Mucosa of gallbladder (tissue), 1 donor: Measurements from ENCODE around the gene FATE1. TPM values are rescaled to one million over a fixed set of nuclear protein-coding genes. Genes with fewer than 3 reads are reported as not detected.
"Not testable (repeated sequence)": the region's sequence is repeated elsewhere in the genome, so short reads cannot be mapped to it uniquely, and the experiment has no call there.

Source experiments
- DNase-seq: peaks from one replicate; pipeline ENCODE4 v3.0.0-alpha.2; 2020; ENCODE audit warnings: low spot score
- total RNA-seq: library from RNA; stranded (reverse); gene quantifications from one replicate; pipeline ENCODE4 v1.2.1, GENCODE V29; 2021
- donor health status: DM: no; HTN: no; CAD: no.

The FATE1 gene, protein sequence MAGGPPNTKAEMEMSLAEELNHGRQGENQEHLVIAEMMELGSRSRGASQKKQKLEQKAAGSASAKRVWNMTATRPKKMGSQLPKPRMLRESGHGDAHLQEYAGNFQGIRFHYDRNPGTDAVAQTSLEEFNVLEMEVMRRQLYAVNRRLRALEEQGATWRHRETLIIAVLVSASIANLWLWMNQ
- 0.52 TPM for total RNA-seq

DNA sequence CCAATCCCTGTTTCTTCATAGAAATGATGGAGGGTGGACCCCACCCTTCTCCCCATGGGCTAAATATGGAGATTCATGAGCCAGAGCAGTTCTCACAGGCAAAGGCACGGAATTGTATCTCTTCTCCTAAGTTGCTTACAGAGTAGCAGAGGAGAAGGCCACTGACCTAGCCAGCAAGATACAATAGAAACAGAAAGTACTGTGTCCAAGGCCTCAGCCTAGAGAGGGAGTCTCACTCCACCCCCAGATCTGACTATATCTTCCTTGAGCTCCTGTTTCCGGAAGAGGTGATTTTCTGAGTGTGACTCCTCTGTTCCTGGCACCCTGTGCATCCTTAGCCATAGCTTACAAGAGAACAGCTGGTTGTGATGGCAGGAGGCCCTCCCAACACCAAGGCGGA is at the start of gene FATE1:
FATE1 (plus strand) TSS at position 284 of the 400 bp plus-strand sequence; CDS start at position 369, 85 bp downstream.
- DNase-seq = no peak

DNA sequence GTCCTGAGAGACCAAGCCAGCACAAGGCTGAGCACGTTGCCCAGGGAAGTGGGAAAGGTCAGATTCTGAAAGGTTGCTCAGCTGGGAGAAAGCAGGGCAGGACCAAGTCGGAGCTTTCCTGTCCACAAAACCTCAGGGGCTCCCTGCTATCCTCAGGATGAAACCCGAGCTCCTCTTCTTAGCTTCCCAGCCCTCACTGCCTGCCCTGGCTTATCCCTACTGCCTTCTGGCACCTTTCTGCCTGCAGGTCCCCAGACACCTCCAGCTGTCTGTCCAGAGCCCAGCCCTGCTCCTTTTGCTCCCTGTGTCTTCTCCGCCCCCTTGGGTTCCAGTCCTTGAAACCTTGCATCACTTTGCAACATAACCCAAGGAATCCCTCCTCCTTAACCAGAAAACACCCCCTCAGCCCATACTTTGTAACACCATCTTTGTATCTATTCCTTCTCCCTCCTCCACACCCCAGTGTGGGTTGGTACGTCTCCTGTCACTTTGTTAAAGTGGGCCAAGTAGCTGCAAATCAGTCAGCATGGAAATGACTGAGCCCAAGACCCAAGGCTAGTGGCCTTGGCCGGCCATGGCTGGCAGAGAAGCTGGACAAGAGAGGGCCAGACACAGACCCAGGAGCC is 40.6 kb upstream of the FATE1 start:
- DNase-seq = no peak

DNA sequence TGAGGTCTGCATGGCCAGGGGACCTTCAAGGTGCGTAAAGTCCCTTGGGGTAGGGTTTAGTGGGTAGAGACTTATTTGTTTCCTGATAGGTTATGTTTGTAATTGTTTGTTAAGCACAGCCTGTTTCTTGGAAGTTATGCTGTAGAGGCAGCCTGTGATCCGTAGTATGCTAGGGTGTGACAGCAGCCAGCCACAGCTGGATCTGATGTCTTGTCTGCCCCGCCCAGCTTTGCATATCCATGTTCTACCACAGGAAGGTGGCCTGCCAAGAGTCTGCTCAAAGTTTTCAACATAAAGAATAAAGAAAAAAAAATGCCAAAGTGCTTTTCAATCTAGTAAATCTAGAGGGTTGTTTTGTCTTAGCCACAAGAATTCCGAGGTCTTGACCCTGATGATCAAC is 39.6 kb upstream of the FATE1 start:
- no peak for DNase-seq

DNA sequence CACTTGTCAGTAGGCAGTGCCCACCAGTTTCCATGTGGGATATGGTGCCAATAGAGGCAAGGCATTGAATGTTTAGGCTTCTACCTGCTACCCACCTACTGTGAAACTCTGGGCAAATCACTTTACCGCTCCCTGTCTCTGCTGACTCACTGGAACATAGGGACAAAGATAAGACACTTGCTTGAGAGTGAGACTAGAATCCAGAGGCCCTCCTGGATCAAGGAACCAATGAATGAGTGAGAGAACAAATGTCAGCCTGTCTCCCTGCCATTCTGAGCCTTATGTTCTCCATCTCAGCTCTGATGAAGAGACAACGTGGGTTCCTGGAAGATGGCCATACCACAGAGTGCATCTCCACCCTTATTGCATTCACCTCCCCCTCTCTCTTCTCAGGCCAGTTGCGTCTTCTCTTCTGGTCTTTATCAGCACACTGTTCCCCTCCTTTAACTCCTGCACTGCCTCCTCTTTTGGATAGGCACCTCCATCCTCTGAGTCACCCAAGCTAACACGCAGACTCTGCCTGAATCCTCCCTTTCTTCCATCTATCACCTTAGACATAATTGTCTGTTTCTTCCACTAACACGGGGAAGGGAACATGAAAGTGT is 35.9 kb upstream of the FATE1 start:
- DNase-seq = no peak

DNA sequence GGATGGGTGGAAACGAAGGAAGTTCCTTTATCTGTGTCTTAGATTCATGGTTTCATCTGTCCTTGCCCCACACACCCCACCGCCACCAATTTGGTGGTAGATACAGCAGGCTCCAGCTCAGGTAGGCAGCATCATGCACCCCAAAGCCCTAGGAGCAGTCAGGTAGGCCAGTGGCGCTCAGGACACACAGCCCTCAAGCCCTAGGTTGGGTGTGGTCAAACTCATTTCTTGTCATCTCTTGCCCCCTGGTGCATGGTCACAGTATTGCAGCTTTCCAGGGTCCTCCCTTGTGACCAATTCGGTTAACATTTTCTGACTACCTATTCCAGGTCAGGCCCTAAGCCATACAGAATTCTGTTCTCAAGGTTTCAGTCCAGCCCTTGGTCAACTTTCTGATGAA is 35.0 kb upstream of the FATE1 start:
- DNase-seq = peak; percentile 29

DNA sequence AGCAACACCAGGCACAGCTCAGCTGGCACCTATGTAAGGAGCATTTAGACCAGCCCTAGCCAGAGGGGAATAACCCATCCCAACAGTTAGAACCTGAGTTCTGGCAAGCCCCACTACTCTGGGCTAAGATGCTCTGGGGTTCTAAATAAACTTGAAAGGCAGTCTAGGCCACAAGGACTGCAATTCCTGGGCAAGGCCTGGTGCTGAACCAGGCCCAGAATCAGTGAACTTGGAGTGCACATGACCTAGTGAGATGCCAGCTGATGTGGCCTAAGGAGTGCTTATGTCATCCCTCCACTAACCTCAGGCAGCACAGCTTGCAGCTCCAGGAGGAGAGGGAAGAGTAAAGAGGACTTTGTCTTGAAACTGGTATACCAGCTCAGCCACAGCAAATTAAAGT is 28.2 kb upstream of the FATE1 start:
- no peak for DNase-seq

DNA sequence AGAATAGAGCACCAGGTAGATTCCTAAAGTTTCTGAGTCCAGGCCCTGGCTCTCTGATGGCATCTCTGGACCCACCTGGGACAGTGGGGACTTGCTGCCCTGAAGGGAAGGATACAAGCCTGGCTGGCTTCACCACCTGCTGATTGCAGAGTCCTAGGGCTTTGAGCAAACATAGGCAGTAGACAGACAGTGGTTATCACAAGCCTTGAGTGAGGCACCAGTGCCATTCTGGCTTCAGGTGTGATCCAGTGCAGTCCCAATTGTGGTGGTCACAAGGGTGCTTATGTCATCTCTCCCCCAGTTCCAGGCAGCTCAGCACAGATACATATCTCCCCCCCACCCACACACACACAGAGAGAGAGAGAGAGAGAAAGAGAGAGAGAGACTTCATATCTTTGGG is 27.1 kb upstream of the FATE1 start:
- no peak for DNase-seq

DNA sequence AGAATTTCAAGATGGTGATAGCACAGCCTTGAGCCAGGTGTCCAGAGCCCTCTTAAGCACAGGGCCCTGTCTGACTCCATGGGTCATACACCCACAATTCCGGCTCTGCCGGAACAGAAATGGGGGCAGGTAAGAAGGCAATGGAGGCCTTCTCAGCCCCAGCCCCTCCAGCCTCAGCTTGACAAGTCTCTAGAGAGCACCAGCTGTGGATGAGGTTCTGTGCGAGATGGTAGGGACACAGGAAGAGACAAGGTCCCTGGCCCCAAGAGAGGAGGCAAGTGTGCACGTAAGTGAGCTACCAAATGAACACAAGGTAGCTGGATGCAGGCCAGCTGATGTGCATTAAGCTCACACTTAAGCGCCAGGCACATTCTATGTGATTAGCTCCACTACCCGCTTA is 23.0 kb upstream of the FATE1 start:
- no peak for DNase-seq

DNA sequence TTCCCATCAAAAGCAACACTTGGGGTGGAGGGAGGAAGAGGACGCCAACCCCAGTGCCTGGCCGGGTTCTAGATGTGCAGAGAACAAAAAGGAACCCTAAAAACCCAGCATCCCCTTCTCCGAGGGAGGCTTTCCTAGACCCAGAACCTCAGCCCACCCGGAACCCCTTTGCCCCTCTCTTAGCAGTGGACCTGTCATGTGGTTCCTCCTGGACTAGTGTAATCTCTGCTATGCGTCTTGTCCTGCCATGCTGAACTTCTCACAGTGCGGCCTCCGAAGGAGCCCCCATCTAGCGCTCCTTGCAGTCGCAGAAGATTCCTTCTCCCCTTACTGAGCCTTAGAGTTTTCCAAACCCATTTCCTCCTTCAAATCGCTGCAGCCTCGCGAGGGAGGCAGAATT is 21.7 kb upstream of the FATE1 start:
- no peak for DNase-seq

DNA sequence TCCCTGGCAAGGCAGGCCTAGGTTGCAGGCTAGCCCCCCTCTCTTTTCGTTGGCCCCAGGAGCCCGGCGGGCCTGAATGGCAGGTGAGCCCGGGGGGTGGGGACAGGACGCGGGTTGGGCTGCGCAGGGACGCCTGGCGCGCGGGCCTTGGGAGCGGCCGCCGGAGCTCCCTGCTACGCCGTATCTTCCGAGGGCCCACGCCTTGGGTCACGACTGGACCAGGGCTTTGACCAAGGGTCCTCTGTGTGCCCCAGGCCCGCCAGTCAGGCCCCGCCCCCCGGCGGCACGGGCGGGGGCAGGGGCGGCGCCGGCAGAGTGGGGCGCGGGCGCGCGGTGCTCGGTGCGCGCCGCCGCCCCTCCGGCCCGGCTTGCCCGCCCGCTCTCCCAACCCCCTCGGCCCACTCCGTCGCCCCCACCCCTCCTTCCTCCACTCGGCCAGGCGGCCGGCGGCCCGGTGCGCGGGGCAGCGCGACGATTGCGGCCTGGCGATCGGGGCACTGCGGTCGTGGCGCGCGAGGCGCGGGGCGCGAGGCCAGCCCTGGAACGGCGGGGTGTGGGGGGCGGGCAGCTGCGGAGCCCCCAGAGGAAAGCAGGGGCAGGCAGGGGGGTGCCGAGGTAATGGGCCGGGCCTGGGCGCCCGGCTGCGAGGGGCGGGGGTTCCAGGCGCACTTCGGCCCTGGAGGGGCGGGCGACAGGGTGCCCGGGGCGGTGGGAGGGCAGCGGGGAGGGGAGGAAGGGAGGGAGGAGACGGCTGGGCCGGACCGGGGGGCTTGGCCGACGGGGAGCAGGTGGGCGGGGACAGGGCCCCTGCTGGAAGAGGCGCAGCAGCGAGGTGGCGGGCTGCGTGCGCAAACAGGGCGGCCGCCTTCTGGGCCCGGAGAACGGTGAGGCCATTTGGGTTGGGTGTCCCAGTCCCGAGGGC is 20.9 kb upstream of the FATE1 start, which contains the start of gene PRRG3:
PRRG3 (plus strand) TSS at position 798 of the 922 bp plus-strand sequence. CDS start 3,357 bp downstream, outside the sequence.
- DNase-seq = no peak

DNA sequence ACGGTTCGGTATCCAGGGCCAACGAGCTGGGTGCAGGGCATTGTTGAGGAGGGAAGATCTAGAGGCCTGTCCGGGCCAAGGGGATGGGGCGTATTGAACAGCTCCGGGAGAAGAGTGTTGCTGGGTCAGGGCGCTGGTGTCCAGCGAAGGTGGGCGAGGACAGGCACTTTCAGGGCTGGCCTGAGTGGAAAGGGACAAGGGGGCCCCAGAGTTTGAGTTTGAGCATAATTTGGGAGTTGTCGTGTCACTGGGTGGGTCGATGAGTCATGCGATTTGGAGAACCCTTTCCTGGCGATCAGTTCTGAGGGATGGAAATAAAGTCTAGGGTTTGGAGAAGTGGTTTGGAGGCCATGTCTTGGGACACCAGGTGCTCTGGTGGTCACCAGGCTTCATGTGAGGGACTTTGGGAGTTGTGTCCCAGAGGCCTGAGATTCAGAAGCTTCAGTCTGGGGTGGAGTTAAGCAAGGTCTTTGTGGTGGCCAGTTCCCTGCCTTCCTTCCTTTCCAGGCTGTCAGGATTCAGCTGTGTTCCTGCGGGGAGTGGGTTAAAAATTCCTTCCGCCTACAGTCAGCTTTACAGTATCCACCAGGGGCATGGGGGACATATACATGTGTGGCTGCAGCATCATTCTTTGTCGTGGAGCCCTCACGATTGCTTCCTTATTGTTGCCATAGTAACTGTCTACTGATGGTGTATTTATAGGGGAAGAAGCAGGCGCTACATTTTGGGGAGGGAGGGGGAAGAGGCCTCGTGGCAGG is 20.1 kb upstream of the FATE1 start:
- no peak for DNase-seq

DNA sequence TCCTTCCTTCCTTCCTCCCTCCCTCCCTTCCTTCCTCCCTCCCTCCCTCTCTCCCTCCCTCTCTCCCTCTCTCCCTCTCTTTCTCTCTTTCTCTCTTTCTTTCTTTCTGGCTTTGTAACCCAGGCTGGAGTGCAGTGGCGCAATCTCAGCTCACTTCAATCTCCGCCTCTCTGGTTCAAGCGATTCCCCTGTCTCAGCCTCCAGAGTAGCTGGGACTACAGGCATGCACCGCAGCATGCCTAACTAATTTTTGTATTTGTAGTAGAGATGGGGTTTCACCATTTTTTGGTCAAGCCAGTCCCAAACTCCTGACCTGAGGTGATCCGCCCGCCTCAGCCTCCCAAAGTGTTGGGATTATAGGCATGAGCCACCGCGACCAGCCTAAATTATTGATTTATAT is 18.8 kb upstream of the FATE1 start:
- DNase-seq = not testable (repeated sequence)

DNA sequence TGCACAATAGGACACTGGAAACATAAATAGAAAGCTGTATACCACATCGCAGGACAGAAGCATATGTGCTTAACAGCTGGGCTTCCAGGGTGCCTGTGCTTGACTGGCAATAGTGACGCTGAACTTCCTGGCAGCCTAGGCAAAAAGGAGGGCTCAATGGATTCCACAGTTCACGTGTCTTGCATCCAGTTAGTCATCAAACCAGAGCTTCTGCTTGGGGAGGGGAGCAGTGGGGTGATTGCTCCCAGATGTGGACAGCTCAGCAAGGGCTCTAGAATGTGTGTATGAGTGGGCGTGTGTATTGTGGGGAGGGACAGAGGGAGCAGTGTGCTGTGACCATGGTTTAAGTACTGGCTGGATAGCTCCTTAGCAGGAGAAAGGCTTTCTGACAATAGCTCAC is 18.3 kb upstream of the FATE1 start:
- no peak for DNase-seq

DNA sequence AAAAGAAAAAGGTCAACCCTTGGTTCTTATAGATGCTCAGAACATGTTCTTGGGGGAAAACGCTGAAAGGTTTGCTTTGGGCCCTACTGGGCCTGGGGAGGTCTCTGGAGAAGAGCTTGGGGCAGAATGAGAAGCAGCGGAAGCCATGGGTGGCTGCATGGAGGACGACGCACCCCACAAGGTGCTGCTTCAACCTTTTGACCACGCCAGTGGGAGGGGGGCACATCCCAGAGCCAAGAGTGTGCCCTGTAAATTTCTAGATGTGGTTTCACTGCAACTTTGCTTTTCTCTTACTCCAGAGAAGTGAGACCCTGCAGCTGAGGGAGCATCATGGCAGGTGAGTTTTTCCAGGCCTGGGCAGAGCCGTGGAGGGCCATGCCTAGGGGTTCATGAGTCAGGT is 17.4 kb upstream of the FATE1 start:
- DNase-seq = no peak

DNA sequence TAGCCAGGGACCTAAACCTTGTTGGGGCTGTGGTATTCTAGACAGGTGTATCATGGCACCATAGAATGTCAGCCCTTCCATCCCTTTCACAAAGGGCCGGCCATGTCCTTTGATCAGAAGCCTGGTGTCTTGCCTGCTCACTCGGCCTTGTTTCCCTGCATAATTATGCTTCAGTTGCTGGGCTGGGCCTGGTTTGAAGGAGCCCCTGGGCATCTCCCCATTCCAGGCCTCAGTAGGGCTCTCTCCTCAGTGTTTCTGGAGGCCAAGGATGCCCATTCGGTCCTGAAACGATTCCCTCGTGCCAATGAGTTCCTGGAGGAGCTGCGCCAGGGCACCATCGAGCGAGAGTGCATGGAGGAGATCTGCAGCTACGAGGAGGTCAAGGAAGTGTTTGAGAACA is 16.1 kb upstream of the FATE1 start:
- no peak for DNase-seq

DNA sequence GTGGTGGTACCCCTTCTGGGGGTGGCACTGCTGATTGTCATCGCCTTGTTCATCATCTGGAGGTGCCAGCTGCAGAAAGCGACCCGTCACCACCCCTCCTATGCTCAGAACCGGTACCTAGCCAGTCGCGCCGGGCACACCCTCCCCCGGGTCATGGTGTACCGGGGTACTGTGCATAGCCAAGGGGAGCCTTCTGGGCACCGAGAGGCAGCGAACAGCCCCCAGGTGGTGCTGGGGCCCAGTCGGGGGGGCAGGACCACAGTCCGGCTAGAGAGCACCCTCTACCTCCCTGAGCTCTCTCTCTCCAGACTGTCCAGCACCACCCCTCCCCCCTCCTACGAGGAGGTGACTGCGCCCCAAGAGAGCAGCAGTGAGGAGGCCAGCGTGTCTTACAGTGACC is 15.3 kb upstream of the FATE1 start:
- DNase-seq = no peak

DNA sequence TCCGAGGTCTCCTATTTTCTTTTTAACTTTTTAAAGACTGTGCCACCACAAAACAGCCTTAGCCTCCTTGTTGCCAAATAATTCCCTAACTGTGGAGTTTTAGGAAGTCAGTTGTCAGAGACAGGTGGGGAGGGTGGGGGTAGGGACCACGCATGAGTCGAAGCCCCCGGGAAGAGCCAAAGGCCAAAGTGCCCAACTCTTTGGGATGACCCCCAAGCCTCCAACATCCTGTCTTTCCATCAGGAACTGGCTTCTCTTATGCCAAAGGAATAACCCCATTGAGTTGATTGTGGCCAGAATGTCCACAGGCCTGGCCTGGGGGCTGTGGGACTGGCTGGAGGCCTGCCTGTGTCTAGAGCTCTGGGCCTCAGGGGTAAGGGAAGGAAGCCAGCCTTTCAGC is 14.8 kb upstream of the FATE1 start:
- DNase-seq = no peak

DNA sequence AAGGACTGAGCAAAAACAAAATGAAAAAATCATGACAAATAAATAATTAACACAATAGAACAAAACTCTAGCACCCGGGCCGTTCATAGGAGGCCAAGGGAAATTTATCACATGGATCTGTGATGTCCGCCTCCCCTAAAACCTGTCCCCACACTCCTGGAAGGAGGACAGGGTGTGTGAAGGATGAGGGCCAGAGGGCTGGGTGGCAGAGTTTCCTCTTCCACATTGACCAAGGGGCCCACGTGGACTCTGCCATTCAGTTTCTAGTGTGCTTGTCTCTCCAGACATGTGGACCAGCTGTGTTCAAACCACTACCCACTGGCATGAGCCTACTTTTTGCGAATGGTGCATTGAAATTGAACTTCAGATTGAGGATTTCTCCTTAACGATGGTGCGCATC is 14.3 kb upstream of the FATE1 start:
- no peak for DNase-seq

DNA sequence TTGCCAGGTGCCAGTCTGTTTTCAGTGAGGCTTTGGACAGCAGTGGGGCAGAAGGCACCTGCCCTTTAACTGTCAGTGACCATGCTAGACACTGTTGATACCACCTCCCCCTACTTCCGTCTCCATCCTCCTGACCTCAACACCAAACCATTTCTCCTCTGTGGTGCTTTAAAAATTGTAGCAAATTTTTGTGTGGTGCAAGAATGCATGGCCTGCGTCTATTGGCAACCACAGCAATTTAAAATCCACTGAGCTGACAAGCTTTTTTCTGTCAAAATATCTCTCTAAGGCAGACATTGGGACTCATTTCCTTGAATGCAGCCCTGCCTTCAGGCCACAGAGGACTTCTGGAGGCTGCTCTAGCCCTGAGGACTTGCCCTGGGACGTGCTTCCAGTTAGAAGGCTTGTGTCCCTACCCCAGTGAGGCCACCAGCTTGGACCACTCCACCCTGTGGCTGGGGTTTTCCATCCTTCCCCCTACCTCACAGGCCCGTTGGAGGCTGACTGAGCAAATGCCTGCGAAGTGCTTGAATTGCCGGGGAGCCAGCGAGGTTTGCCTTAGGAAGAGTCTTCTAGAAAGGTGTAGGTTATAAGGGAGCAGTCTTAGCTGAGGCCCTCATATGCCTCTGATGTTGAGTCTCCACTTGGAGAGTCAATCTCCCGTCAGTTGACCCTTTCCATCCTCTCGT is 13.7 kb upstream of the FATE1 start:
- DNase-seq = no peak

DNA sequence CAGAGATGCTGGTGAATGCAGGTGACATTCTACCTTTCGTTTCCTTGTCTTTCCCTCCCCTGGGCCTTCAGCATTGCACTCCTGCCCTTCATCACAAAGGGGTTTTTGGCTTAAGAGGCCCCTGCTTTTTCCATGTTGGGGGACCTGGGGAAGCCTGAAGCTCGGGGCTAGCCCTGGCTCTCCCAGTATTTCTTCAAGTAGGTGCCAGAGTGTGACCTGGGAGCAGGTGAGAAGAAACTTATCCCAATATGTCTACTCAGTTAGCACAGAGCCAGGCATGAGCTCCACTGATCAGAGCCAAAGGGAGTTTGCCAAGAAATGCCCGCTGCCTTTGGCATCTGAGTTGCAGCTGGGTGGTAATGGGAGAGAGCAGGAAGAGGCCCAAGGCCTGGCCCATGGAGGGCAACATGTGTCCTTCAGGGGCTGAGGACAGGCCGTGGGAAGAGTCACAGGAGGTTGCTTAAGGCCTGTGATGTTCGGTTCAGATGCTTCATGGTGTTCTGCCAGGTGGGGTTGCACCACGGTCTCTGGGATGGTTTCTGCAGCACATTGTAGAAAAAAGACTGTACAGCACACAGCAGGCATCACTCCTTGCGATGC is 13.0 kb upstream of the FATE1 start:
- no peak for DNase-seq

DNA sequence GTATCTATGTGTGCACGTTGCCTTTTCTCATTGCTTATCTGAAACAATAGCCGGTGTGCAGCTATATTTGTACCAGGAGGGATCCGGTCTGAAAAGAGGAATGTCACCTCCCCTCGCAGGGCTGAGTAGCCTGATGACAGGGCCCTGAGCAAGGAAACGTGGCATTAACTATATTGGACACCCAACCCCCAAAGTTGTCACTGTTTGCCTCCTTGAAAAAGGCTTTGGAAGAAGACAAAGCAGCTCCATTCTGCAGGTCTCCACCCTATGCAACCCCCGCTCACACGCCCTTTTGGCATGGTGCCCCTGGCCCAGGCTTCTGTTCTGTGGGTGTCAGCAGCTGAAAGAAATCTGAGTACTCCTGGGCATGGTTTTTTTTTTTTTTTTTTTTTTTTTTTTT is 12.3 kb upstream of the FATE1 start:
- DNase-seq = no peak
